Fibroblast of skin of back (primary cell): Measurements from ENCODE around the gene RSRP1.
"Not testable (repeated sequence)": the region's sequence is repeated elsewhere in the genome, so short reads cannot be mapped to it uniquely, and the experiment has no call there.

Experiments
- DNase-seq: peaks from one replicate; pipeline ENCODE4 v3.0.0-alpha.2; 2013

Gene RSRP1

DNA sequence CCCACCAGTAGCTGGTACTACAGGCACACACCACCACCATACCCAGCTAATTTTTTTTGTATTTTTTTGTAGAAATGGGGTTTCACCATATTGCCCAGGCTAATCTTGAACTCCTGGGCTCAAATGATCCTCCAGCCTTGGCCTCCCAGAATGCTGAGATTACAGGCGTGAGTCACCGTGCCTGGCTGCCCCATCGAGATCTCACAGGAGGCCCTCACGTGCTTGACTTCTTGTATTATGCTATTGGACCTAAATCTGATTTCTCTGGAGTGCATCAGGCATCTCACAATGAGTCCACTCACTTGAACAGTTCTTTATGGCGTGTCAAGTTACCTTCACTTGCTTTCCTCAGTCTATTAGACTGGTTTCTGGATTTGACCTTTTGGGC is 9.3 kb upstream of the RSRP1 start:
- DNase-seq, result peak; percentile 26

GRCh38 chr1:25255706-25256577 is 8.7 kb upstream of the RSRP1 start:
- DNase-seq, result no peak

DNA sequence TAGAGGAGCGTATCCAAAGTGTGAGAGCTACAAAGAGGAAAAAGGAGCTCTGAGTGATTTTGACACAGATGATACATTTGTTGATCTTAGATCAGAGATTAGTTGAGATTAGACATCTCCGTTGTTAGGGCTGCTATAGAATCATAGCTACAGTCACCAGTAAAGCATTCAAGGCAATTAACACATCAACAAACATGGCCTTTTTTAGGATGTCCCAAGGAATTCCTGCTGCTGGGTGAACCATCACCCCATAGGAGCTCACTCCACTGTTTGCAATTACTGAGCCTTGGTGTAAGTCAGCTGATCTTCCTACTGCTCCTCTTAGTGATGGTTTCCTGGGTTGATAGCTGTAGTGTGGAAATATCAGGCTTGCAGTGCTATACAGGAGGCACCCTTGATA is 6.7 kb upstream of the RSRP1 start:
- DNase-seq, result peak; percentile 78

DNA sequence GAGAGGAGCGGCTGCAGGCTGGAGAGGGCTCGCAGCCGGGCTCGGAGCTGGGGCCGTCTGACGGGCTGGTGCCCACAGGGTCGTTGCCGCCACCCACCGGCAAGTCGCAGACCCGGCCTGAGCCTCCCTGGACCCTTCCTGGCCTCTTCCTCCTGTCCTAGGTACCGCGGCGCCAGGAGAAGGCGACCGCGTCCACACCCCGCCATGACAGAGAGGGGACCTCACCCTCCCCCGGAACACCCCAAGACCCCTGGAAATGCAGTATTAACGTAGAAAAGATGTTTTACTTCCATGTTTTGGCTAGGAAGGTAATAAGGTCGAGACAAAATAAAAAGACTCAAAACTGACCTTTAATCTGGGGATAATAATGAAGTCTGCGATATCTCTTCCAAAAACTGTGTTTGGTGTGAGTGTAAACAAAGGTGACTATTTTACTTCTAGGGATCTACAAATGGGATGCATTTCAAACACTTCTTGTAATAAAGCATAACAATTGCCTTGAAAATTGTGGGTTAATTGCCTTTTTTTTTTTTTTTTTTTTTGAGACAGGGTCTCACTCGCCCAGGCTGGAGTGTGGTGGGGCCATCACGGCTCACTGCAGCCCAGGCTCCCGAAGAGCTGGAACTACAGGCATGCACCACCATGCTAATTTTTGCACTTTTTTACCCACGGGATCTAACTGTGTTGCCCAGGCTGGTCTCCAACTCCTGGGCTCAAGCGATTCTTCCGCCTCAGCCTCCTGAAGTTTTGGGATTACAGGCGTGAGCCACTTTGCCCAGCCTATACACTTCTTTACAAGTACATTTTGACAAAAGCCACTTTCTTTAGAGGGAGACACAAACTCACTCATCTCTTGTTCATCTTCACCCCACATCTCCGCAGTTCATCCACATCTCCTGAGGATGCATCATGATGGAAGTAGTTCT is 838 bp upstream of the RSRP1 start:
- DNase-seq, result no peak

GRCh38 chr1:25246600-25247023 is 642 bp downstream of the RSRP1 start:
- no peak for DNase-seq

- no peak for DNase-seq
Measured at GRCh38 chr1:25245809-25246599, 1.2 kb downstream of the RSRP1 start.

DNA sequence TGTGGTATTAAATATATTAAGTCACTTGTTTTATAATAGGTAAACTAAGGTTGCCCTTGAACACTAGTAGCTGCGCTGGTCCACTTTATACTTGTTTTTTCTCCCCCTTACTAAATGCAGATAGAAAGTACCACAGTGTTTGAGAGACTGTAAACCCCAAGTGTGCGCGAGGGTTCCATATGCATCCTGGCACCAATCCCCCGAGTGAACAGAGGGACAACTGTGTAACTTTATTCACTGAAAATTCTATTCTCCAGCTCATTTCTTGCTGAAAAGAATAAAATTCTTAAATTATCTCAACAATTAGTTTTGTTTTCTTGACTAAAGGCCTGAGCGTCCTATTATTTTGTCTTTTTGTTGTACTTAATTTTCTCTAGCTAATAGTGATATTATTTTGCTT is 1.9 kb downstream of the RSRP1 start:
- DNase-seq, result no peak

- DNase-seq, result no peak
Measured at GRCh38 chr1:25243907-25244306, 3.3 kb downstream of the RSRP1 start.

DNA sequence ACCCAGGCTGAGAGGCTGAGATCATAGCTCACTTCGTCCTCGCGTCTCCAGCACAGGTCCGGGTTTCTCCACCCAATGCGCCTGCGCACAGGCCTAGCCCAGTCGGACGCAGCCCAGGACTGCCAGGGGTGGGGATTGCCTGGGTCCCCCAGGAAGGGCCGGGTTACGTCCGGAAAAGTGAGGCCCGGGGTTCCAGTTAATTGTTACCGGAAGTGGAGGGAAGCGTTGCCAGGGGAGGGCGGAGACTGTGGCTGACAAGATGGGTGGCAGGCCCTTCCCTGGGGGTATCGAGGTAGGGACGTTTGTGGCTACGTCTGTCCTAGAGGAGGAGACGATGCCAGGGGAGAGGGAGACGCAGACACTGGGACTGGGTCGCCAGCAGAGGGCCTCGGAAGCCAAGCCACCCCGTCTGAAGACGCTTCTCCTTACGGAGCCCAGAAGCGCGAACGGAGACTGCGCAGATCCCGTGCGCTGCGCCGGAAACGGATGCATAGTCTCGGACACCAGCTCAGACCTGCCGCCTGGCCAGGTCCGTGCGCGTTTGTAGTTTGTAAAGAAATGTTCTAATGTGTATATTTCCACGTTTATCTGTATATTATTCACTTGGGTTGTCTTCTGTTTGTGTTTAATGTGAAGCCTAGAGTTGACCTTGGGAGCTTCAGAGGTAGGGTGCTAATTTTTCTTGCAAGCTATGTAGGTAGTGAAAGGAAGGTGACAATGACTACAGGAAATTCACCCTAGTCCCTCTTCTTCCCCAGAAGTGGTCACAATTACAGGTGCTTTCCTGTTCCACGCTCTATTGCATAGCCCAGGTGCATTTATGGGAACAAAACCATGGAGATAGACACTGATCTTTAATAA is 7.3 kb downstream of the RSRP1 start:
- peak; percentile 90 for DNase-seq

- DNase-seq, result no peak
Measured at GRCh38 chr1:25238046-25238445, 9.2 kb downstream of the RSRP1 start.

GRCh38 chr1:25236261-25236660 is 11.0 kb downstream of the RSRP1 start:
- DNase-seq, result not testable (repeated sequence)

DNA sequence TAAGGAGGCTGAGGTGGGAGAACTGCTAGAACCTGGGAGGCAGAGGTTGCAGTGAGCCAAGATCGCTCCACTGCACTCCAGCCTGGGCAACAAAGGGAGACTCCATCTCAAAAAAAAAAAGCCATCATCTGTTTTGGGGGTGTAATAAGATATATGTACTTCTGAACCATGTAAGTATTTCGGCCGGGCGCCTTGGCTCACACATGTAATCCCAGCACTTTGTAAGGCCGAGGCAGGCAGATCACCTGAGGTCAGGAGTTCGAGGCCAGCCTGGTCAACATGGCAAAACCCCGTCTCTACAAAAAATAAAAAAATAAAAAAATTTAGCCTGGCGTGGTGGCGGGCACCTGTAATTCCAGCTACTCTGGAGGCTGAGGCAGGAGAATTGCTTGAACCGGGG is 11.8 kb downstream of the RSRP1 start:
- not testable (repeated sequence) for DNase-seq

DNA sequence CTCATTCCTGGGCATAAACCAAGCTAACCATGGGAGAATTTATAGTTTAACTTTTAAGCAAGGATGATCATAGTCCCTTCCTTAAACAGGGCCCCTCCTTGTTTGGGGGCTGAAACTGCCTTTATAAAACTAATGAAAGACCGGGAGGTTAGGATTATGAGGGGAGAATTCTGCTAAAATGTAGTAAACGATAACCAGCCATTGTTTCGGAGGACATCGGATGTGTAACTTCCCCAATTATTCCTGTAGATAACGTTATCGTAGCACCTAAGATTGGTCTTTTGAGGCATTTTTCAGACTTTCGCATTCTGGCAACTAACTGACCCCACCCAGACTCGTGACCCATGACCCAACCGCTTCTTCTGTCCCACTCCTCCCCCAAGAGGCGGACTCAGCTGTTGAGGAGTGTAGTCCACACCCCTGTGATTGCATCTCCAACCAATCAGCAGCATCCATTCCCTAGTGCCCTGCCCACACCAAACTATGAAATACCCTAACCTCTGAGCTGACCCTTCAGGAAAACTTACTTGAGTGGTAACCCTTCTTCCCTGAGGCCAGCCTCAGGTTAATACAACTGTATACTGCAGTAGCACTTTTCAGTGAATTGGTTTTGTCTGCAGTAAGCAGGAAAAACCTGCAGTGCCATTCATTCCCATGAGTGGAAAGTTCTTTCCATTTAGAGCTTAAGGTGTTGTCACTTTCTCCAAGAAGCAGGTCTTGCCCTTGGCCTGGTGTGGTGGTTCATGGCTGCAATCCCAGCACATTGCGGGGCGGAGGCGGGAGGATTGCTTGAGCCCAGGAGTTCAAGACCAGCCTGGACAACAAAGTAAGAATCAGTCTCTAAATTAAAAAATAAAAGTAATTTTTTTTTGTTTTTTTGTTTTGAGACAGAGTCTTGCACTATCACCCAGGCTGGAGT is 14.1 kb downstream of the RSRP1 start:
- peak; percentile 88 for DNase-seq

GRCh38 chr1:25232027-25232865 is 15.0 kb downstream of the RSRP1 start, which contains the start of gene SYF2:
Gene SYF2, minus strand, starts transcription at chr1:25232502. Its CDS starts 35 bp downstream, at chr1:25232467.
- DNase-seq, result peak; percentile 95

DNA sequence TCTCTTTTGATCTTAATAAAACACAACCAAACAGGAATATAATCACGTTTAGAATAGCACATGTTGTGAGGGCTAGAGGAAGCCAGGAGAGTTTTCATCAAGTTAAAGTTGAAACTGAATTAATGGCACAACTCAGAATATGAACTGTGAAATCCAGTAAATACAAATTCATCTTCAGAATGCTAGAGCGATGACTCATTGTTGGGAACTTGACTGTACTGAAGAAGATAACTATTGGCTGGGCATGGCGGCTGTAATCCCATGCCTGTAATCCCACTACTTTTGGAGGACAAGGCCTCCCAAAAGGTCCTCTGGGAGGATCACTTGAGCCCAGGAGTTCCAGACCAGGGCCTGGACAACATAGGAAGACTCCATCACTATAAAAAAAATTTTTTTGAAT is 23.8 kb downstream of the RSRP1 start:
- peak; percentile 32 for DNase-seq

DNA sequence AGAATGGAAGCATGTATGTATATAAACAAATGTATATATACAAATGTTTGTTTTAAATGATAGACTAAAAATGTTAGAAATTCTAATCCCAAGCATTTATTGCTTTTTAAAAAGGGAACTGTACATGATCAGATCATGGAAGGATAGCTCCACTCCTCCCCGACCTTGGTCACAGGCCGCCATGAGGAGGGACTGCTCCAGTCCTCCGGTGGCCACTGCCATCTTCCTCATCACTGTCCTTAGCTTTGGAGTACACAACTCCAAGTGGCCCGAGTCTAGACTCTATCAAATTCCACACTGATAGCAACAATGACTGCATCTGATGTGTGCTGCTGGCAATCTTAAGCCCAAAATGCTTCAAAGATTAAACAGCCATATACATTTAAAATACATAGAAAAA is 24.6 kb downstream of the RSRP1 start:
- DNase-seq, result no peak

- no peak for DNase-seq
Measured at GRCh38 chr1:25220666-25221065, 26.6 kb downstream of the RSRP1 start.

DNA sequence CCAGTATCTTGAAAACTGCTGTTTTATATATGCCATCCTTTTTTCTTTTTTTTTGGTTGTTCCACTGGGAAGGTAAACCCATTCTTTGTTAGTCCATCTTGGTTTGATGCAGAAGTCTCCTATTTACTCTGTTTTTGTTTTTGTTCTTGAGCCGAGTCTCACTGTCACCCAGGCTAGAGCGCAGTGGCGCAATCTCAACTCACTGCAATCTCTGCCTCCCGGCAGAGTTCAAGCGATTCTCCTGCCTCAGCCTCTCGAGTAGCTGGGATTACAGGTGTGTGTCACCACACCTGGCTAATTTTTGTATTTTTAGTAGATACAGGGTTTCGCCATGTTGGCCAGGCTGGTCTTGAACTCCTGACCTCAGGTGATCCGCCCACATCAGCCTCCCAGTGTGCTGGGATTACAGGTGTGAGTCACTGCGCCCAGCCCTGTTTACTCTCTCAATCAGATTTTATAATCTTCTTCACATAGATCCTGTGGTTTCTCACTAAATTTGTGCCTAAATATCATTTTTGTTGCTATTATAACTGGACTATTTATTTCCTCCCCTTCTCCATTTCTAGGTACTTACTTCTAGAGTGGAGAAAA is 27.5 kb downstream of the RSRP1 start:
- no peak for DNase-seq
